Psoas muscle (tissue), 8 donors: ENCODE measurements around the gene RNF25. TPM values are rescaled to one million over a fixed set of nuclear protein-coding genes. Genes with fewer than 3 reads are reported as not detected.
A peak's percentile ranks its signal among the peaks of the same experiment; 100 is the strongest.

Source experiments
- ATAC-seq, 4 donors: fragments of 200-7000 bp; cut with Tn5 transposase; one replicate each; pipeline ENCODE4 v1.9.1; 2020; ENCODE audit warnings: moderate library complexity in 3 of 4, mild to moderate bottlenecking in 2 of 4
- DNase-seq, 2 donors: peaks; one replicate each; pipeline ENCODE4 v3.0.0-alpha.2; 2020
- H3K27ac ChIP-seq: fragments of 200-600 bp; one replicate; pipeline ENCODE4 v1.8.0; 2022
- H3K27me3 ChIP-seq, 3 donors: fragments of 200-600 bp in 1 of 3; one replicate each; pipeline versions ENCODE4 v1.6.1 to v1.8.0; 2013 to 2022; ENCODE audit warnings: low read length in 2 of 3, mild to moderate bottlenecking in 2 of 3, moderate library complexity in 1 of 3; ENCODE audit not compliant: insufficient read depth in 3 of 3
- H3K36me3 ChIP-seq, 2 donors: fragments of 200-600 bp in 1 of 2; one replicate each; pipeline versions ENCODE4 v1.6.1 to v1.8.0; 2013 to 2022; ENCODE audit warnings: low read depth in 1 of 2, mild to moderate bottlenecking in 1 of 2, moderate library complexity in 1 of 2; ENCODE audit not compliant: insufficient read depth in 1 of 2
- H3K4me1 ChIP-seq: fragments of 200-600 bp; one replicate; pipeline ENCODE4 v1.8.0; 2022
- H3K4me3 ChIP-seq: fragments of 200-600 bp; one replicate; pipeline ENCODE4 v1.8.0; 2022; ENCODE audit warnings: mild to moderate bottlenecking
- H3K9me3 ChIP-seq: fragments of 200-600 bp; one replicate; pipeline ENCODE4 v1.8.0; 2022
- CTCF ChIP-seq: fragments of 200-600 bp; IDR thresholded peaks from one replicate; pipeline ENCODE4 v1.8.0; 2022; ENCODE audit warnings: antibody characterized with exemption
- WGBS, 3 donors: extraction: QIAGEN DNeasy Blood & Tissue Kit; methylation state at CpG; one replicate each; pipeline versions ENCODE4 v1.1.6 to v1.1.7; 2013; 5-methylcytosine and 5-hydroxymethylcytosine counted together
- intact Hi-C, 2 donors: fragments of 100-400 bp; cut with DNase I; formaldehyde crosslinking; loops; one replicate each; pipeline versions ENCODE4 v1.11.0 to v1.14.2; 2022
- polyA plus RNA-seq, 3 donors: library from polyadenylated mRNA; stranded (reverse); fragments of 200-250 nt; gene quantifications; one replicate each; pipeline ENCODE4 v1.2.3, GENCODE V29; 2013
- total RNA-seq, 4 donors: library from RNA; stranded (reverse); fragmentation: NEBNext Ultra II Directional in 2 of 4; extraction: Animal tissue kit (Norgen Biotek cat#: 25700) in 2 of 4; gene quantifications; one replicate each; pipeline versions ENCODE4 v1.2.1 to v1.2.4, GENCODE V29; 2021 to 2023
- donor health status: healthy with polysubstance abuse.
- donor health status: DM: no; HTN: no; CAD: no; lungs with moderate emphysema.
- donor health status: Bipolar disorder and iron deficiency.
- donor health status: healthy.
- donor health status: DM: yes; HTN: yes; CAD: no.
- donor health status: DM: no; HTN: no; CAD: no.
- donor health status: DM: no; HTN: no; CAD: no.
- donor health status: DM: yes; HTN: yes; CAD: no.

RNF25 gene
- total and polyA plus RNA-seq, 7 donors, result 14.5 to 32.0 (median 22.9) TPM

GRCh38 chr2:218659258-218659987 is 12.4 kb downstream of the RNF25 start, which contains the start of the genes BCS1L and ZNF142:
Gene BCS1L, plus strand, starts transcription at chr2:218659683. Its CDS starts 1,305 bp downstream, at chr2:218660988.
Gene ZNF142, minus strand, starts transcription at chr2:218659623. Its CDS starts 3,194 bp downstream, at chr2:218656429.
- TF ChIP-seq CTCF, result no peak
- Histone ChIP-seq H3K4me1 (peaks cover 48% of the 10 kb centered on the region), H3K4me3 (peak within 1 kb of the TSS; percentile 95), H3K9me3 (no peaks in the 10 kb centered on the region), H3K27me3 (no peaks in the 10 kb centered on the region), H3K36me3 (peaks cover 0 to 71% of the 10 kb centered on the region in 2 donors), H3K27ac (peak within 1 kb of the TSS; percentile 84)
- DNase-seq, result peak; percentile 93 to 95
- intact Hi-C loops, result loop anchor here in 1 of 2 donors (5.0 kb wide), 3 partner anchors 52 to 252 kb away; partner anchors contain the start of gene PLCD4
- ATAC-seq, result peak; percentile 82 to 88 (median 85)
- 0 to 1% (median 1%) methylated on average over 48 to 49 of the region's 49 CpGs for WGBS, 3 donors

- intact Hi-C loops, result loop anchor here in 1 of 2 donors (5.0 kb wide), 3 partner anchors 51 to 251 kb away; partner anchors contain the start of gene PLCD4
- ATAC-seq (no peak), DNase-seq (no peak)
- H3K4me3 ChIP-seq, result peak overlapping the region; percentile 95
- H3K9me3 ChIP-seq, result no peaks in the 10 kb centered on the region
- H3K27me3 ChIP-seq, result no peaks in the 10 kb centered on the region
- 3 to 5% (median 4%) methylated on average over 27 of the region's 27 CpGs for WGBS, 3 donors
- H3K36me3 ChIP-seq, result peaks cover 0 to 71% of the 10 kb centered on the region in 2 donors
- peak overlapping the region; percentile 84 for H3K27ac ChIP-seq
- peaks cover 50% of the 10 kb centered on the region for H3K4me1 ChIP-seq
- no peak for TF ChIP-seq CTCF
Measured at GRCh38 chr2:218658671-218659257, 13.0 kb downstream of the RNF25 start.

GRCh38 chr2:218655751-218656150 is 16.1 kb downstream of the RNF25 start:
- peak; percentile 57 to 86 for DNase-seq
- ATAC-seq, result peak; percentile 84 to 90 (median 86)
- intact Hi-C loops, result loop anchor here in 1 of 2 donors (5.0 kb wide), 3 partner anchors 48 to 248 kb away; partner anchors contain the start of gene PLCD4
- Histone ChIP-seq H3K4me1 (peaks cover 50% of the 10 kb centered on the region), H3K9me3 (no peaks in the 10 kb centered on the region), H3K27me3 (no peaks in the 10 kb centered on the region), H3K36me3 (peaks cover 5 to 73% of the 10 kb centered on the region in 2 donors), H3K27ac (peak overlapping the region; percentile 93), H3K4me3 (peak overlapping the region; percentile 44)
- 31 to 50% (median 41%) methylated on average over 2 of the region's 2 CpGs for WGBS, 3 donors
- TF ChIP-seq CTCF, result no peak

GRCh38 chr2:218648787-218649100 is 23.1 kb downstream of the RNF25 start:
- no peaks in the 10 kb centered on the region for H3K9me3 ChIP-seq
- no peak overlapping the region for H3K27ac ChIP-seq
- H3K4me3 ChIP-seq, result no peak overlapping the region
- H3K27me3 ChIP-seq, result no peaks in the 10 kb centered on the region
- DNase-seq (no peak), ATAC-seq (peak in 2 of 4 donors; percentile 19 to 24)
- TF ChIP-seq CTCF, result no peak
- 86 to 91% (median 90%) methylated on average over 9 to 11 of the region's 11 CpGs for WGBS, 3 donors
- H3K36me3 ChIP-seq, result peaks cover 12 to 99% of the 10 kb centered on the region in 2 donors
- intact Hi-C loops, result no loop called here
- H3K4me1 ChIP-seq, result peaks cover 4% of the 10 kb centered on the region
